Measurements from ENCODE around the gene MST1.

The MST1 gene

GRCh38 chr3:49717959-49718857 lies 28.9 kb upstream of the MST1 start:
- DNase-seq (ENCODE audit: low read depth), result no peak

- DNase-seq (ENCODE audit: low read depth), result no peak
Observed at GRCh38 chr3:49717211-49717958, 28.1 kb upstream of the MST1 start.

DNA sequence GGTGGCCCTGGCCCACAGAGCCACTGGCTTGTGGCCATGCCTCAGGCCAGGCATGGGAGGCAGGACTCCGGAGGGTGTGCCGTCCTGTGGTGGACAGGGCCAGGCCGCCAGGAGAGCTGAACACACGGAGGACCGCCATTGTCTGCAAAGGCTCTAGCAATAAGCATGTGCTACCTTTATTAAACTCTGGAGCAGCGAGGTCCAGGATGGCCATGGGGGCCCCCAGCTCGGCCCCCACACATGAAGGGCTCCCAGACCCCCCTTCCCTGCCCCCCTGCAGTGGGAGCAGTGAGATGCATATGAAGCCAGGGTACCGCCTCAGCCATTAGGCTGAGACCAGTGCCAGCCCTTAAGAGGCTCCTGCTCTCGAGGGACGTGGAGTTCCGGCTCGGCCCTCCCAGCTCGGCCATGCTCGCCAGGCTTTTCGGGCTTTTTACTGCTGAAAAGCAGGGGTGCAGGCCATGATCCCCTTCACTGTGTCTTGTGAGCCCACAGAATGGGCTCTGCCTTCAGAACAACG lies 27.5 kb upstream of the MST1 start:
- no peak for DNase-seq (ENCODE audit: low read depth)

- DNase-seq (ENCODE audit: low read depth), result no peak
Observed at GRCh38 chr3:49716169-49716568, 26.9 kb upstream of the MST1 start.

DNA sequence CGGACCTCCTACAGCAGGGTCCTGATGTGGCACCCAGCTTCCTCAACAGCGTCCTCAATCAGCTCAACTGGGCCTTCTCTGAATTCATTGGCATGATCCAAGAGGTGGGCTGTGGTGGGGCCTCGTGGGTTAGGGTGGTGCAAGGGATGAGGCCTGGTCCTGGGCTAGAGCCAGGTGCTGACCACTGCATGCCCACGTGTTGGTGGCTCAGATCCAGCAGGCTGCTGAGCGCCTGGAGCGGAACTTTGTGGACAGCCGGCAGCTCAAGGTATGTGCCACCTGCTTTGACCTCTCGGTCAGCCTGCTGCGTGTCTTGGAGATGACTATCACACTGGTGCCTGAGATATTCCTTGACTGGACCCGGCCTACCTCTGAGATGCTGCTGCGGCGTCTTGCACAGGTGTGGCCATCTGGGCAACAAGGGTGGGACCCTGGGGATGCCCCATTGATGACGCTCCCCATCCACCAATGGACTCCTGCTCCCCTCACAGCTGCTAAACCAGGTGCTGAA lies 26.4 kb upstream of the MST1 start:
- DNase-seq (ENCODE audit: low read depth), result no peak

- DNase-seq (ENCODE audit: low read depth), result no peak
Observed at GRCh38 chr3:49714728-49715550, 25.7 kb upstream of the MST1 start.

DNA sequence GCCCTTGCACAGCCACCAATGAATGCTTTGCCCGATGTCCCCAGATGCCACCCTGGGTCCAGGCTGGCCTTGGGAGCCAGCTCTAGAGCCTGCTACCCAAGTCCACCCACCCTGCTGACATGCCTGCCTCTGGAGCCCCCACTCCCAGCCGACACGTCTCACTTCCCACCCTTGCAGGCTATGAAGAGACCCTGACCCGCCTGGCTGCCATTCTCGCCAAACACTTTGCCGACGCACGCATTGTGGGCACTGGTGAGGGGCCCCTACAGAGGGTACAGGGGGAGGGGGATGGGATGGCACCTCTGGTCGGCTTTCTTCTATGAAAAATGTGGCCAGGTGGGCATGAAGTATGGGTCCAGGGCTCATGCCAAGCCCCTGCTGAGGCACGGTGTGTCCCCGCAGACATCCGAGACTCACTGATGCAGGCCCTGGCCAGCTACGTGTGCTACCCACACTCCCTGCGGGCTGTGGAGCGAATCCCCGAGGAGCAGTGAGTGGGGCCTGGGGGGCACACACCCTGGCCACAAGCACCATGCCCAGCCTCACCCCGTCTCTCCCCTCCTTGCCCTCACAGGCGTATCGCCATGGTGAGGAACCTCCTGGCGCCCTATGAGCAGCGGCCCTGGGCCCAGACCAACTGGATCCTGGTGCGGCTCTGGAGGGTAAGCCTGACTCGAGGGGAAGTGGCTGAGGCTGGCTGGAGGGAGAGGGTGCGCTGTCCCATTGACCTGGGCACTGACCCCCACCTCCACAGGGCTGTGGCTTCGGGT lies 24.2 kb upstream of the MST1 start:
- DNase-seq (ENCODE audit: low read depth), result no peak

- no peak for DNase-seq (ENCODE audit: low read depth)
Observed at GRCh38 chr3:49712631-49713317, 23.5 kb upstream of the MST1 start.

GRCh38 chr3:49712166-49712565 lies 22.9 kb upstream of the MST1 start:
- no peak for DNase-seq (ENCODE audit: low read depth)

GRCh38 chr3:49711489-49711888 lies 22.2 kb upstream of the MST1 start:
- DNase-seq (ENCODE audit: low read depth), result no peak

DNA sequence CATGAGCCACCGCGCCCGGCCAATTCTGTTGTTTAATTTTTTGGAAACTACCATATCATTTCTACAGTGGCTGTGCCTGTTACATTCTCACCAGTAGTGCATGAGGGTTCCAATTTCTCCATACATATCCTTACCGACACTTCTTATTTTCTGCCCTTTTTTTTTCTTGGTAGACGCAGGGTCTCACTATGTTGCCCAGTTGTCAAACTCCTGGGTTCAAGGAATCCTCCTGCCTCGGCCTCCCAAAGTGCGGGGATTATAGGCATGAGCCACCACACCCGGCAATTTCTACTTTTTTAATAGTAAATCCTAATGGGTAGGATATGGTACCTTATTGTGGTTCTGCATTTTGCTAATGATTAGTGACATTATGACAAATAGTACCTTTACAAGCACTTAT lies 20.6 kb upstream of the MST1 start:
- DNase-seq (ENCODE audit: low read depth), result no peak

DNA sequence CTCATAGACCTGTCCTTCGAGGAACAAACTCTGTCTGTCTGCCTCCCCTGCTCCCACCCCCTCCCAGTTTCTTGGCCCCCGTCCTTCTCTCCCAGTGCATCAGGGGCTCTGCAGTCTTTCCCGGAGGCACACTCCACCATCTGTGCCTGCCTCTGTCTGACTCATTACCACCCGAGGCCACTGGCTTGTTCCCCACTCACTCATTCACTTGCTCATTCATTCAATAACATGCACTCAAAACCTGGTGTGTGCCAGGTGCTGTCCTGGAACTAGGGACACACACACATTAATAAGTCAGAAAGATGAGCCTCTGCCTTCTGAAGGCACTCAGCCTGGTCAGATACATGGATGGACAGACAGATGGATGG lies 17.8 kb upstream of the MST1 start:
- no peak for DNase-seq (ENCODE audit: low read depth)

GRCh38 chr3:49706456-49707112 lies 17.3 kb upstream of the MST1 start:
- no peak for DNase-seq (ENCODE audit: low read depth)

- DNase-seq (ENCODE audit: low read depth), result no peak
Observed at GRCh38 chr3:49705390-49705960, 16.2 kb upstream of the MST1 start.

DNA sequence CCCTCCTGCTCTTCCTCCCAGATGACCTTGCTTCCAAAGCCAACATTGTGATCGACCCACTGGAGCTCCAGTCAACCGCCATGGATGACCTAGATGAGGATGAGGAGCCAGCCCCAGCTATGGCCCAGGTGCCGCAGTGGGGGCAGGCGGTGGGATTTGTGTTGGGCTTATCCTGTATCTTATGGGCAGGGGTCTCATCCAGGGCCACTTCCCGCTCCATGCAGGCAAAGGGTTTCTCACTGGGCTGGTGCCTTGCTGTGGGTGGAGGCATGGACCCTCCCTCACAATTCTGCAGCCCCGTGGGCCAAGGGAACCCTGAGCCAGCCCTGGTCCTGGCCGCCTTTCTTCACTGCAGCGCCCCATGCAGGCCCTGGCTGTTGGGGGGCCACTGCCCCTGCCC lies 15.4 kb upstream of the MST1 start:
- no peak for DNase-seq (ENCODE audit: low read depth)

DNA sequence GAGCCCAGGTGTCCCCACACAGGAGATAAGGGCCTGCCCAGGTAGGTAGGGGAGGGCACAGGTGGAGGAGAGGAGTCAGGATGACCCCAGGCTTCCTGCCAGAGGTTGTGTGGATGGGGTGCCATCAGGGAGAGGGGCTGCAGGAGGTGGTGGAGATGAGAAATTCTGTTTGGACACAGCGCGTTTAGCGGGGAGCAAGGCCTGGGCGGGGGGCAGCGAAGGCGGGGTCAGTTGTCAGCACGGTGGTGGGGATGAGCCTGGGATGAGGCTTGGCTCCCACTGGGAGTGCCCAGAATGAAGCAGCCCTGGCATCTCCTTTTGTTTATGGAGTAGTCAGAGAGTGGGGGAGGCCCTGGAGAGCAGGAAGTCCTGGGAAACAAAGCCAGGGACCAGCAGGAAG lies 14.7 kb upstream of the MST1 start:
- no peak for DNase-seq (ENCODE audit: low read depth)

DNA sequence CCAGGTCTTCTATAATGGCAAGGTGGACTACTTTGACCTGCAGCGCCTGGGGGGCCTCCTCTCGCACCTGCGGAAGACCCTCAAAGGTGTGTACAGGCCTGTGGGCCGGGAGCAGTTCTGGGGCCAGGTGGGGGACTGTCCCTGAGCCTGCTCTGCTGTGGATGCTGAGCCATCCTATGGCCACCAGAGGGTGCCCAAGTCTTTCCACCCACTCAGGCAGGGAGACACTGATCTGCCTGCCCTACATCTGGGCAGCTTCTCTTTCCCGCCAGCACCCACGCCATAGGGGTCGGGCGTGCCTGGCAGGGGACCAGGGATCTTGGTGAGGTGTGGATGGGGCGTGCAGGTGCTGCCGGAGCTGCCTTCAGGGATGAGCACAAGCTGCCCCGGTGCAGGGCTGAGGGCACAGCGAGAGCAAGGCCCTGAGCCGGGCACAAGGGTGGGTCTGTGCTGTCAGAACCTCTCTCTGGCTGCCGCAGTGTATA lies 14.2 kb upstream of the MST1 start:
- DNase-seq (ENCODE audit: low read depth), result no peak

DNA sequence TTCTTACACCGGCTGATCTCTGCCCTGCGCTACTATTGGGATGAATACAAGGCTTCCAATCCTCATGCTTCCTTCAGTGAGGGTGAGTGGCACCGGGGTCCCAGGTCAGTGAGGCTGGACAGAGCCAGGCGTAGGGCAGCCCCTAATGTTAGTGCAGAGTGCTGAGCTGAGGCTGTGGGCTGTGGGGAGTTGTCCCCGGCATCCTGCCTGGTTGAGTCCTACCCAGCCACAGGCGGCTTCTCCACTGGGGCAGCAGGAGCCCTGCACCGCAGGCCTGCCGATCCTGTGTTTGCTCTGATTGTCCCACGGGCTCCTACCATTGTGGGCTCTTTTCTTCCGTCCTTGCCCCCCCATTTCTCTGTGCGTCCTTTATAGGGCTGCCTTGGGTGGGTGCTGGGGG lies 13.4 kb upstream of the MST1 start:
- no peak for DNase-seq (ENCODE audit: low read depth)

GRCh38 chr3:49701388-49702077 lies 12.3 kb upstream of the MST1 start:
- DNase-seq (ENCODE audit: low read depth), result no peak

Data from stimulated activated CD8-positive, alpha-beta memory T cell treated with anti-CD3 and anti-CD28 coated beads, Interleukin-15, amount 100 ng/mL, for 24 hours (primary cell).